Subcutaneous abdominal adipose tissue (tissue), 5 donors: ENCODE results near the gene TAOK2.

ENCODE experiments used
- H3K27ac ChIP-seq: one replicate; pipeline ENCODE4 v1.7.0; 2013; ENCODE audit warnings: low read depth, mild to moderate bottlenecking, inconsistent platforms, low read length, moderate library complexity
- H3K27me3 ChIP-seq, 5 donors: one replicate each; pipeline ENCODE4 v1.7.0; 2013; ENCODE audit warnings: low read length in 5 of 5, inconsistent platforms in 1 of 5; ENCODE audit not compliant: control insufficient read depth in 5 of 5, insufficient read depth in 4 of 5
- H3K36me3 ChIP-seq, 5 donors: one replicate each; pipeline ENCODE4 v1.7.0; 2013; ENCODE audit warnings: low read length in 5 of 5; ENCODE audit not compliant: control insufficient read depth in 5 of 5, insufficient read depth in 5 of 5
- H3K4me1 ChIP-seq, 5 donors: one replicate each; pipeline ENCODE4 v1.7.0; 2013; ENCODE audit warnings: low read length in 5 of 5, mild to moderate bottlenecking in 3 of 5, moderate library complexity in 1 of 5; ENCODE audit not compliant: control insufficient read depth in 5 of 5, insufficient read depth in 5 of 5
- H3K4me3 ChIP-seq, 5 donors: one replicate each; pipeline ENCODE4 v1.7.0; 2013; ENCODE audit warnings: low read length in 5 of 5, low read depth in 1 of 5
- H3K9ac ChIP-seq, 5 donors: one replicate each; pipeline ENCODE4 v1.7.0; 2013; ENCODE audit warnings: low read length in 5 of 5, mild to moderate bottlenecking in 4 of 5, moderate library complexity in 3 of 5
- H3K9me3 ChIP-seq, 5 donors: one replicate each; pipeline ENCODE4 v1.7.0; 2013; ENCODE audit warnings: low read length in 5 of 5; ENCODE audit not compliant: control insufficient read depth in 5 of 5
- donor health status: healthy.
- donor health status: healthy.
- donor health status: healthy.
- donor health status: healthy.
- donor health status: healthy.

The TAOK2 gene

DNA sequence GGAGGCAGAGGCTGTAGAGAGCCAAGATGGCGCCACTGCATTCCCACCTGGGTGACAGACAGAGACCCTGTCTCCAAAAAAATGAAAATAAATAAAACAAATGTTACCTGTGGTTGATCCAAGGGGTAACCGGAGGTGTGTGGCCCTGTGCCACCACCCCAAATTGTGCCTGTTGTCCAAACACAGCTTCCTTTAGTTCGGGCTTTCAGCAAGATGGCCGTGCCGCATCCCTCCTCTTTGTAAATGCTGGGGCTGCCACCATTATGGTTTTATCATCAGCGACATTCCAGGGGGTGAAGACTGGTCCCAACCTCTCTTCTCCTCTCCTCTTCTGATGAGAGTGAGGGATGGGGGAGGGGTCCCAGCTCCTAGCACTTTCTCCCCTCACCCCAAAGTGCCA lies 49.2 kb downstream of the TAOK2 start, which contains the start of gene C16orf92:
Gene C16orf92, plus strand, starts transcription at position 312 of the 400 bp plus-strand sequence. CDS start 143 bp downstream, outside the sequence.
- H3K27me3 ChIP-seq: peaks cover 10 to 29% (median 21%) of the 10 kb centered on the region in 5 donors
- no peak within 1 kb of the TSS for H3K9ac ChIP-seq
- H3K4me1 ChIP-seq: peaks cover 0 to 10% (median 8%) of the 10 kb centered on the region in 5 donors

DNA sequence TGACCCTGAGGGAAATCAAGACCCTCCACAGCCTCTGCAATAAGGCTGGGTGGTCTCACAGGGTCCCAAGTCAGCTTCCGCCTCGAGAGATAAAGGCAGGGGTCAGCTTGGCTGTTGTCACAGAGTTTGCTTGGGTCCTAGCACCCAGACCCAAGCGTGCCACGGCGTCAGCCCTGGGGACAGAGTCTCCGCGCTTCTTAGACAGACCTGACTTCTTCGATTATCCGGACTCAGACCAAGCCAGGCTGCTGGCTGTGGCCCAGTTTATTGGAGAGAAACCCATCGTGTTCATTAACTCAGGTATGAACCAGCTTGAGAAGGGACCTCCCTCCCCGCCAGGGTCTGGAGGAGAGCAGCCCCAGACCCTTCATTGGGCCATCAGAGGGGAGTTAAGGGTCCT lies 49.9 kb downstream of the TAOK2 start:
- Histone ChIP-seq H3K27me3 (peaks cover 11 to 35% (median 27%) of the 10 kb centered on the region in 5 donors), H3K4me1 (peaks cover 0 to 10% (median 8%) of the 10 kb centered on the region in 5 donors), H3K4me3 (no peak overlapping the region), H3K27ac (no peak overlapping the region), H3K9me3 (no peaks in the 10 kb centered on the region), H3K9ac (no peak overlapping the region), H3K36me3 (no peaks in the 10 kb centered on the region)

More for the DNA sequence above, 49.2 kb downstream of the TAOK2 start, which contains the start of gene C16orf92:
- Histone ChIP-seq H3K4me3 (no peak within 1 kb of the TSS), H3K36me3 (no peaks in the 10 kb centered on the region), H3K27ac (no peak within 1 kb of the TSS), H3K9me3 (no peaks in the 10 kb centered on the region)

DNA sequence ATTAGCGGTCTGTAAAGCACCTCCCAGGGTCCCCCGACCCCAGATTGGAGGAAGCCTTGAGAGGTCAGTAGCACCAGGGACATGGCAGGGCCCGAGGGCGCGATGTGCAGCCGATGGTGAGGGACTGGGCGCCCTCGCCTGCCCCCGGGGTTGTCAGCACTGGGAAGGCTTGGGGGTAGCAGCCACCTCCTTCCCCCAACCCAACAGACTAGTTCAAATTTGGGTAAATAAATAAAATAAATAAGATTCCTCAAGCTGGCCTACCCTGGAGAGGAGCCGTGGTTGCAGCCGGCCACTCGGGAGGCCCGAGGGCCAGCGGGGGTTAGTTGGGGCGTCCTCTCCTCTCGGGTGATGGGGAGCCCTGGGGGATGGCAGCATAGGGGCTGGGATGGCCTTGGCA lies 50.8 kb downstream of the TAOK2 start:
- H3K36me3 ChIP-seq: no peaks in the 10 kb centered on the region
- H3K27me3 ChIP-seq: peaks cover 19 to 44% (median 35%) of the 10 kb centered on the region in 5 donors
- H3K4me3 ChIP-seq: no peak overlapping the region
- no peak overlapping the region for H3K9ac ChIP-seq
- peaks cover 0 to 10% (median 8%) of the 10 kb centered on the region in 5 donors for H3K4me1 ChIP-seq
- H3K27ac ChIP-seq: no peak overlapping the region
- no peaks in the 10 kb centered on the region for H3K9me3 ChIP-seq

DNA sequence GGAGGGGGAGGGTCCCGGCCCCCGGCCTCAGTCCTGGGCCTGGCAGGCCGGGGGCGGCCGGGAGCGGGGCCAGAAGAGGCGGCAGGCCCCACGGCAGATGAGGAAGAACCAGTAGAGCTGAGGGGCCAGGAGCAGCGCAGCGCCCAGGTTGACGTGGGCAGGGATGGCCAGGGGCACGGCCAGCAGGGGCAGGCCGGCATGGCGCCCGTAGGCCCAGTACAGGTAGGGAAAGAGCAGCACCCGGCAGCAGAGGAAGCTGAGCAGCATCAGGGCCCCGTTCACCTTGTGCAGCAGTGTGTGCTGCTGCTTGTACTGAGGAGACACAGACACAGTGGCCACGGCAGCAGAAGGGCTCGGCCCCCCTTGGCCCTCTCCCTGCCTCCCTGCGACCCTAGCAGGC lies 51.5 kb downstream of the TAOK2 start:
- Histone ChIP-seq H3K9ac (no peak overlapping the region), H3K4me1 (peaks cover 0 to 10% (median 8%) of the 10 kb centered on the region in 5 donors), H3K27ac (no peak overlapping the region), H3K4me3 (no peak overlapping the region), H3K36me3 (no peaks in the 10 kb centered on the region), H3K9me3 (no peaks in the 10 kb centered on the region), H3K27me3 (peaks cover 25 to 51% (median 42%) of the 10 kb centered on the region in 5 donors)

DNA sequence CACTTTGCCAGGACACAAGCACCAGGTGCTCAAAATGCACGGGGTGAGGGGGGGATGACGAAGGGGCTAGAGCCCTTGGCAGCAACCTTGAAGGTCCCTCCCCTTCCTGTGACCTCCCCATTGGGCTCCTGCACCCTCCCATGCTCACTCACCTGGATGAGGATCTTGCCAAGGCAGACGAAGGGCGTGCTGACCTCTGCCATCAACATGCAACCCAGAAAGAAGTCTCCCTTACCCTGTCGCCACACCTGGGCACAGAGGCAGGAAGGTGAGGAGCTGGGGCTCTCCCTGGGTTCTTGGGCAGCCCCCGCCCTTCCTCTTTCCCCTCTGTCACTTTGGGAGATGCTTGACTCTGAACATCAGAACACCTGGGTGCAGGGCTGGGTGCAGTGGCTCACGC lies 51.9 kb downstream of the TAOK2 start:
- Histone ChIP-seq H3K9ac (no peak overlapping the region), H3K27me3 (peaks cover 26 to 54% (median 44%) of the 10 kb centered on the region in 5 donors), H3K9me3 (no peaks in the 10 kb centered on the region), H3K4me1 (peaks cover 0 to 10% (median 8%) of the 10 kb centered on the region in 5 donors), H3K36me3 (no peaks in the 10 kb centered on the region), H3K27ac (no peak overlapping the region), H3K4me3 (no peak overlapping the region)

DNA sequence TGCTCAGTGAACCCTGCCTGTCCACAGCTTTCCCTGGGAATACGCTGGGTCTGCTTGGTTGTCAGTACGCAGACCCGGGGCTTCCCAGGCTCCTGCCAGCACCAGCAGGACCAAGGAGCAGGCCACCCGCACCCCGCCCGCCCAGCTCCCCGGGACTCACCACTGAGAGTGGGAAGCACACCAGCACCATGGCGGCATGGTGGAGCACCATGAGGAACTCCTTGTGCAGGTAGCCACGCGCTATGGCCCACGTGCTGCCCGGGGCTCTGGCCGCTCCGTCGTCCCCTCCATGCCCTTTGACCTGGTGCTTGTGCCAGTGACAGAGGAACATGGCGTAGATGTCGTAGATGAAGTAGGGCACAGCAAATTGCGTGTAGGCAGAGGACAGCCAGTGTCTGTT lies 52.8 kb downstream of the TAOK2 start:
- Histone ChIP-seq H3K27me3 (peaks cover 29 to 56% (median 49%) of the 10 kb centered on the region in 5 donors), H3K9ac (no peak overlapping the region), H3K4me1 (peaks cover 0 to 9% (median 4%) of the 10 kb centered on the region in 5 donors), H3K27ac (no peak overlapping the region), H3K9me3 (no peaks in the 10 kb centered on the region), H3K4me3 (no peak overlapping the region), H3K36me3 (no peaks in the 10 kb centered on the region)

DNA sequence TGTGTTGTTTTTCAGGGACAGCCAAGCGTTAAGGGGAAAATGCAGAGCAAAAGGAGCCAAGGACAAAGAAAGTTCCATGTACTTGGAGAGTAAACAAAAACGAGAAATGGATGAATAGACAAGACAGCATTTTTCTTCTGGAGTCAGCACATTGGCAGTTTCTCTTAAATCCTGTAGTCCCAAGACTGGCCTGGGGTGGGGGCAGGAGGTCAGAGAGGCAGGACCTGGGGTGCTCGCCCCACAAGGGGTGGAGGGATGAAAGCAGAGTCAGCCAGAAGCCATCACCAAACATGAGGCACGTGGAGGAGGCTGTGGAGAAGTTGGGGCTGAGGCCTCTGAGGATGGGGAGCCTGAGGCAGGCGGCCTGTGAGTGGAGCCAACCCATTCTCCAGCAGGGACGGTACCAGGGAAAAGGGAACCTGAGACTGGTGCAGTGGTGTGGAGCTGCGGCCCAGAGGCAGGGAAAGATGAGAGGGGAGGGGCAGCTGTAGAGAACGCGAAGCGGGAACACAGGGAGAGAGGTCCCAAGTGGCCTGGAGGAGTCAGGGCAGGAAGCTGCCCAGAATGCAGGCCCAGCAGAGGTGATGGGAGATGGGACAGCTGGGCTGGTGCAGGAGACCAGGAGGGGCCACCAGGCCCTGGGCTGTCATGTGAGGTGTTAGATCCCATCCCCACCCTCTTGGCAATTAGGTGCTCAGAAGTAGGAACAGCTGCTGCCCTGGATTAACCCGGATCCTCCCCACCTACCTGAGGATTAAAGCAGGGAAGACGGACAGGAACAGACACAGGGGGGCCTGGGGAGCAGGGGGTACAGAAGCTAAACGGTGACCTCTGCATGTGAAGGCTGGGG lies 54.1 kb downstream of the TAOK2 start:
- Histone ChIP-seq H3K4me1 (peaks cover 0 to 4% (median 0%) of the 10 kb centered on the region in 5 donors), H3K27me3 (peaks cover 39 to 64% (median 61%) of the 10 kb centered on the region in 5 donors), H3K9me3 (no peaks in the 10 kb centered on the region)

DNA sequence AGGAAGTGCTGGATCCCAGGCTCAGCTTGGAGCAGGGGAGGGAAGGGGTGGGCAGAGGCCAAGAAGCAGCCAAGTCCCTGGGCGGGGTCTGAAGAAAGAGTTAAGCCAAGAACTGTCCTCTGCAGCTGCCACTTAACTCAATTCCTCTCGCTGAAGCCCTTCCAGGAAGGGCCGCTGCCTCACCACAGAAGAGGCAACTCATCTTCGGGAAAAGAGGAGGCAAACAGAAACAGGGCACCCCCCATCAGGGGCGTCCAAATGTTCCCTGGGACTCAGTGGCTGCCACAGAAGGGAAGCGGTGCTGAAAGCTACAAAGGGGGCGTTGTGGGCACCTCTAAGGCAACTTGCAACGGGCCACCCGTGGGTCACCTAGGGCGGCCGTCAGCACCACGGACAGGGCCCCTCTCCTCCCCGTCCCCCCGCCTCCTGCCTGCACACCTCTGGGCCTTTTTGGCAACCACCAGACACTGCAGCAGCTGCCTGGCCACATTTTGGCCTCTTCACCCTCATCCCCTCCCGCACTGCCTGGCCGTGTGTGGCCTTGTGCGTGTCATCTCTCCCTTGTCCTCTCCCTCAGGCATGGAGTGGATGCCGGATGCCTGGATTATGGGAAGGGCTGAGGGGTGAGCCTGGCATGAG lies 54.9 kb downstream of the TAOK2 start:
- Histone ChIP-seq H3K27me3 (peaks cover 39 to 68% (median 64%) of the 10 kb centered on the region in 5 donors), H3K27ac (no peak overlapping the region), H3K9me3 (no peaks in the 10 kb centered on the region), H3K9ac (no peak overlapping the region), H3K4me1 (peaks cover 0 to 4% (median 0%) of the 10 kb centered on the region in 5 donors), H3K4me3 (no peak overlapping the region), H3K36me3 (no peaks in the 10 kb centered on the region)

More for the DNA sequence above, 54.1 kb downstream of the TAOK2 start:
- Histone ChIP-seq H3K9ac (no peak overlapping the region), H3K27ac (no peak overlapping the region), H3K4me3 (no peak overlapping the region), H3K36me3 (no peaks in the 10 kb centered on the region)

DNA sequence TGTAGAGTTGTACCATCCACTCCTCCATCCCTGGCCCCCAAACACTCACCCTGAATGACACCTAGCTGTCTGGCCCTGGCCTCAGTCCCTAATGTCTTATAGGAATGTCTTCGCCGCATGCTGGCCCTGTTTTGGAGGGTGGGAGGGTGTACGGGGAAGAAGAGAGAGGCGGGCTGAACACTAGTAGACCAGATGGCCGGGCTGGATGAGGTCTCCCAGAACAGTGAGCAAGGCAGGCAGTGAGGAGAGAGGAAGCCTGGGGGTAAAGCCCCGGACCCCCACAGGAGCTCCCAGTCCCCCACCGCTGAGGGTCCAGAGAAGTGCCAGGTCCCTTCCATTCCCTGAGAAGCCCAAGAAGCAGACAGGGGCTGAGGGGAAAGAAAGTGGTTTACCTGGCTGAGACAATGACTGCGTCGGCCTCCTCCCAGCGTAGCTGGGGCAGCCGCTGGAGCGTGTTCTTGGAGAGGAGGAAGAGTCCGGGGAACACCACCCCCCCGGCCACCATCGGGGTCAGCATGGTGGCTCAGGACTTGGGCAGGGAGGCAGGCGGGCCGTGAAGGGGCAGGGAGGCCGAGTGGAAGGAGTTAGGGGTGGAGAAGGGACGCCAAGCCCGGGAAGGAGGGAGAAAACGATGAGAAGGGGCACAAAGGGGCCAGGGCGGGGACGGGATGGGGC lies 56.5 kb downstream of the TAOK2 start:
- peaks cover 0 to 4% (median 0%) of the 10 kb centered on the region in 5 donors for H3K4me1 ChIP-seq
- H3K27me3 ChIP-seq: peaks cover 38 to 71% (median 66%) of the 10 kb centered on the region in 5 donors
- no peak overlapping the region for H3K27ac ChIP-seq
- H3K36me3 ChIP-seq: no peaks in the 10 kb centered on the region
- no peak overlapping the region for H3K9ac ChIP-seq
- no peaks in the 10 kb centered on the region for H3K9me3 ChIP-seq
- H3K4me3 ChIP-seq: no peak overlapping the region
